GM13976 (cell line): Measurements from ENCODE around the gene MICAL3.

Source experiments
- DNase-seq: peaks from one replicate; pipeline ENCODE4 v3.0.0; 2012; ENCODE audit warnings: low spot score
- CTCF ChIP-seq: IDR thresholded peaks from 2 replicates; pipeline ENCODE4 v1.5.1; 2012; ENCODE audit warnings: borderline replicate concordance, mild to moderate bottlenecking; ENCODE audit not compliant: insufficient read depth; ENCODE audit errors: extremely low read depth, missing control alignments, control extremely low read depth
- in situ Hi-C: fragments of 300-500 bp; cut with MboI; formaldehyde crosslinking; loops from one replicate; pipeline ENCODE4 v1.12.0; 2022; ENCODE audit warnings: low sequenced_read_pairs, mixed read lengths, inconsistent platforms; ENCODE audit not compliant: unreplicated experiment

Gene MICAL3

GRCh38 chr22:17778412-17778976, 245.9 kb downstream of the MICAL3 start:
- no peak for TF ChIP-seq CTCF
- in situ Hi-C loops, result no loop called here
- DNase-seq, result no peak

- in situ Hi-C loops, result no loop called here
- DNase-seq, result no peak
- TF ChIP-seq CTCF, result no peak
These were observed 246.7 kb downstream of the MICAL3 start for GRCh38 chr22:17777717-17778044.

GRCh38 chr22:17777005-17777716, 247.2 kb downstream of the MICAL3 start:
- in situ Hi-C loops, result no loop called here
- TF ChIP-seq CTCF, result no peak
- peak; percentile 84 for DNase-seq

GRCh38 chr22:17775781-17776465, 248.4 kb downstream of the MICAL3 start:
- no peak for DNase-seq
- in situ Hi-C loops, result no loop called here
- no peak for TF ChIP-seq CTCF

- in situ Hi-C loops, result no loop called here
- DNase-seq, result no peak
- no peak for TF ChIP-seq CTCF
These were observed 249.3 kb downstream of the MICAL3 start for GRCh38 chr22:17774926-17775685.

GRCh38 chr22:17774206-17774925, 250.0 kb downstream of the MICAL3 start, which contains the start of gene BID:
Gene BID (minus strand): TSS chr22:17774469. CDS start chr22:17750116, 24,353 bp downstream.
- in situ Hi-C loops, result no loop called here
- TF ChIP-seq CTCF, result no peak
- peak; percentile 75 for DNase-seq
